HG03442 (cell line): ENCODE results near the gene MTHFD1L.
"Not testable (repeated sequence)": the region's sequence is repeated elsewhere in the genome, so short reads cannot be mapped to it uniquely, and the experiment has no call there.

Experiments
- ATAC-seq: cut with Tn5 transposase; IDR thresholded peaks from one replicate; pipeline ENCODE4 v1.9.1; 2021; ENCODE audit warnings: mild to moderate bottlenecking, moderate library complexity; ENCODE audit not compliant: unreplicated experiment

Gene MTHFD1L

GRCh38 chr6:151036211-151036721 lies 170.8 kb downstream of the MTHFD1L start:
- not testable (repeated sequence) for ATAC-seq

DNA sequence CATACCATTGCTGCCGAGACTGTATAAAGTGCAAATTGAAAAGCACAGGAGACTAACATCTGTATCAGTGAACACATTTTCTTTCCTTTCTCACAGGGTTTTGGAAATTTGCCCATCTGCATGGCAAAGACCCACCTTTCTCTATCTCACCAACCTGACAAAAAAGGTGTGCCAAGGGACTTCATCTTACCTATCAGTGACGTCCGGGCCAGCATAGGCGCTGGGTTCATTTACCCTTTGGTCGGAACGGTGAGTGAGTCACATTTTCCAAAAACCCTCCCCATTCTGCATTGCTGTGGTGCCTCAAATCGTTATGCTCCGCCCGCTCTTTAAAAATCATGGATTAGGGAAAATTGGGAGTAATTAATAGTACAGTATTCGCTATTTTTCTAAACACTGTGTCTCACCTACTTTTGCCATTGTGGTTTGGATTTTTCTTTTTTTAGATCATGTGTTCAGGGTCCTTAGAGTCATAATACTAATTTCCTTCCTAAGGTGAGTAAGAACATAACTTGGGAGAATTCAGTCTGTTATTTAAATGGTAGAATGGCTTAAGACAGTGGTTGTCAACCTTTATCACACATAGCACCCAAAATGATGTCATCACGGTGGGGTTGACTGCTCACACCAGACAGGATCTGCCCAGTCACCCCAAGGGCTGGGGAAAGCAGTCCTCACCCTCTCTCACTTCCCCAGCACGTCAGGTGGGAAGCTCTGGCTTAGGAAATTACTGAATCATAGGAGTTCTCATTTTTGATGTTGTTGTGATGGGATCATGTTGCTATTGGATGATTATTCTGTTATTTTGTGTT lies 171.6 kb downstream of the MTHFD1L start:
- no peak for ATAC-seq

DNA sequence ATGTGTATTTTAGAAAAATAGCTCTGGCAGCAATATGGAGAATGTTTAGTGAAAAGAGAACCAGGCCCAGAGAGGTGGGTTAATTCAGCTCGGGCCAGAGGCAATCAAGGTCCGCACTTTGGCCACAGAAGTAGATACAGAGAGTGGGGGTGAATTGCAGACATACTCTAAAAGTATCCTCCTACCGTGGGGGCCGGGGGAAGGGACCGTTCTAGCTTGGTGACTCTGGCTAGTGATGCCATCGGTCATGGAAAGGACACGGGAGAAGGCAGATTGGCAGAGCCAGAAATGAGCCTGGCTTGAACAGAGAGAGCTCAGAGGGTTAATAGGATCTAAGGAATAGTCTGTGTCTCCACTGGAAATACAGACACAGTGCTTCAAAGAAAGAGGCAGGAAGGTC lies 173.1 kb downstream of the MTHFD1L start:
- no peak for ATAC-seq

- not testable (repeated sequence) for ATAC-seq
These were observed 175.5 kb downstream of the MTHFD1L start for GRCh38 chr6:151040888-151041521.

GRCh38 chr6:151041686-151042085 lies 176.2 kb downstream of the MTHFD1L start:
- no peak for ATAC-seq

DNA sequence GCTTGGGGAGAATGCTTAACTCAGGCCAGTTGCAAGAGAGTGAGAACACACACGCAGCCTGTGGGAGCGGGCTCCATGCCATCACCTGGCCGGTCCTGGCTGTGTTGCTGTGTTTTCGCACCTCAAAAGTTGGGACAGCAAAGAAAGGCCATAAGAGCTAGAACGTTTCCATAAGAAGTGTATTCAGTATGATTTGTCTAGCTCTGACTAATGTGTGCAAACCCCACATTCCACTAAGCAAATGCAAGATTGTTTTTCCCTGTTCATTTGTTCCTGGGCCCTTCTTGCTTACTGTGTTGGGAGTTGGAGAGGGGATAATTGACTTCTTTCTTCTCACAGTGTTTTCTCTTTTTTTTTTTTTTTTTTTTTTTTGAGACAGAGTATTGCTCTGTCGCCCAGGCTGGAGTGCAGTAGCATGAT lies 177.4 kb downstream of the MTHFD1L start:
- not testable (repeated sequence) for ATAC-seq

- ATAC-seq: no peak
These were observed 178.4 kb downstream of the MTHFD1L start for GRCh38 chr6:151043944-151044343.

- no peak for ATAC-seq
These were observed 179.3 kb downstream of the MTHFD1L start for GRCh38 chr6:151044465-151045441.

- not testable (repeated sequence) for ATAC-seq
These were observed 180.2 kb downstream of the MTHFD1L start for GRCh38 chr6:151045511-151046222.

DNA sequence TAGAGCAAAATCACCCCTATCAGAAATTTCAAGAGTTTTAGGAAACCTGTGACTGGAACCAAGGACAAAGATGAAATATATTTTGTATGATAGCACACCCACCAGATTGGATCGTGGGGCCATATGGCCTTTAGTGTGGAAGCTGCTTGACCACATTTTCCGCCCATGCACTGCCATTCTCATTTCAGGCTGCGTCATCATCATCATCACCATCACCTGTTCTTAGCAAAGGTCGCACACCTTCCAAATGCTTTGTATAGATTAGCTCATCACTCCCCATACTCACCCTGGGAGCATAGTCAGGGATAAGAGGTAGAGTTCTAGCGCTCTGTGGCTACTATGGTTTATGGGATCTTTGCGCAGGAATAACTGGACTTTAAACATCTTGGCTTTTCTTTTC lies 185.7 kb downstream of the MTHFD1L start:
- ATAC-seq: no peak

DNA sequence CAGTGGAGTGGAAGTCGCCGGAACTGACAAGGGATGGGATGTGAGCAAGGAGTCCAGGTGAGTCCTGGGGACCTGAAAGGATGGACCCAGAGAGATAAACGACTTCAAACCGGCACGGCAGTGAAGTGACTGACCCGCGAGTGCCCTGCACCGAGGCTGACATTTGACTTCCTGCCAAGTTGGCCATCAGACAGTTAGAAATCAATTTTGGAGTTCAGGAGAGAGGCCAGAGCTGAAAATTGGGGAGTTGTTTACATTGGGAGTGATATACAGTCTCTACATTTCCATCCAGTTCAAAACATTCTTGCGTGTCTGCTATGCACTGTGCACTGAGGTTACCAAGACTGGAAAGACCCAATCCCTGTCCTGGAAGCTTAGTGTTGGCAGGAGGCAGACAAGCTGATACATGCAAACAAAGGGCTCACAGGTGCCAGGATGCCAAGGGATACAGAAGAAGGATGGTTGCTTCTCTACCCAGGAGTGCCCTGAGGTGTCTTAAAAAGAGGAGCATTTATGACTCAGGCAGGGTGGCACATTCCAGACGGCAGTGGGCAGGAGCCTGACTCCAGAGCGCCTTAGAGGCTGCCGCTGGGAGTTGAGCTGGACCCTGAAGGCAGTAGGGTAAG lies 186.6 kb downstream of the MTHFD1L start:
- ATAC-seq: no peak

- no peak for ATAC-seq
These were observed 188.8 kb downstream of the MTHFD1L start for GRCh38 chr6:151054306-151054705.

DNA sequence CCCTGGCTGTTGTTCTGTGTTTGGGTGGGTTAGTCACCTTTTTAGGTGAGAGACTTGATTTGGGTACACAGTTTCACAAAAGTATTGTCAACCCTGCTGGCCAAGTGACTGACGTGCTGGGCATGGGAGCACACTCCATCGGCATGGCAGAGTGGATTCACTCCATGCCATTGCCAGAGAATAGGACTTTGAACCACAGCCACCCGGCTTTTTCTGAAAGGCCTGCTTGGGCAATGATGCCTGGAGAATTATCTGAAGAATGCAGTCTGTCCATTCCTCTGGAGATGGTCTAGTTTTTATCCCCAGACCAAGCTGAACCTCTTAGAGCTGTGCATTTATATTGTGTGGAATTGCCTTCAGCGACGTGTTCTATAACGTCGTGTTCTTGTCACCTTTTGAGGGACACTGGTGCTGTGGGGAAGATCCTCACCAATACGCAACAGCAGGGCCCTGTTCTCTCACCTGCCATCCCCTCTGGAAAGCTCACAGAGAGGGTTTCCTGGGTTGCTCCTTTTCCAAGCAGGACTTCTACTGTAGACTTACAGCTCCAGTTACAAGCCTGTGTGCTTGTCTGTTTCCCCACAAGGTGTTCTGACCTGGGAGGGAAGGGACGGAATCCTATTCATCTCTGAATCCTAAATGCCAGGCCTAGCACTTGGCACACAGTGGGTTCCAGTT lies 190.9 kb downstream of the MTHFD1L start:
- no peak for ATAC-seq

GRCh38 chr6:151057061-151057460 lies 191.6 kb downstream of the MTHFD1L start:
- ATAC-seq: no peak

GRCh38 chr6:151058021-151058733 lies 192.7 kb downstream of the MTHFD1L start:
- no peak for ATAC-seq

GRCh38 chr6:151059612-151060095 lies 194.2 kb downstream of the MTHFD1L start:
- ATAC-seq: no peak

DNA sequence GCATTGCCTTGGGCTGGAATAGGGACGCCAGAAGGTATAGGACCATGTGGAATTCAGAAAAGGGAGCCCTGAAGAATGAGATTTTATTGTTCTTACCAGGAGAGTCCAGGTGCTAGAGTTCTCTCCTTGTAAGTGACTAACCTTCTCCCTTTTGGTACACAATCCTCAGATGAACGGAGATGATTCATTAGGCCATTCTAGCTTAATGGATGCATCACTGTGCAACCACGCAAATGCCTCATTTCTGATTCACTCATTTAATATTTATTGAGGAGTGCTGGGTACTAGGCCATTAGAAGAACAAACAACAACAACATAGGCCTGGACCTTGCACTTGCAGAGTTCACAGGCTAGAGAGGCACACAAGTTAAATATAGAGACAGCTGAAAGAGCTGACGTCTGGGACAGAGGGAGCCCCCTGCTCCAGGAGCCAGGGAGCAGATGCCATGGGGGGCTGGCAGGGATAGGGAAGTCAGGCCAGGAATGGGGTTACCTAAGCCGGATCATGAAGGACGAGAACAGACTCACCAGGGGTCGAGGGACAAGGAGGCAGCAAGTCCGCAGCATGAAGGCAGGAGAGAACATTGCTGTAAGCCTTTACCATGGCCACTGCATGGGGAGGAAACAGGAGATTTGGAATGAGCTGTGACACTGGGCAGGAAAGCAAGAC lies 194.7 kb downstream of the MTHFD1L start:
- no peak for ATAC-seq
